KBM-7 (cell line): ENCODE results near the gene SLC17A2.

ENCODE experiments used
- DNase-seq: peaks from one replicate; pipeline ENCODE4 v3.0.0-alpha.2; 2015
- in situ Hi-C: fragments of 300-500 bp; cut with MboI; formaldehyde crosslinking; loops from 2 replicates; pipeline ENCODE4 v1.14.3; 2020; ENCODE audit warnings: low sequenced_read_pairs, low pct_unique_long_range_greater_than_20kb, mixed read lengths

Gene SLC17A2

DNA sequence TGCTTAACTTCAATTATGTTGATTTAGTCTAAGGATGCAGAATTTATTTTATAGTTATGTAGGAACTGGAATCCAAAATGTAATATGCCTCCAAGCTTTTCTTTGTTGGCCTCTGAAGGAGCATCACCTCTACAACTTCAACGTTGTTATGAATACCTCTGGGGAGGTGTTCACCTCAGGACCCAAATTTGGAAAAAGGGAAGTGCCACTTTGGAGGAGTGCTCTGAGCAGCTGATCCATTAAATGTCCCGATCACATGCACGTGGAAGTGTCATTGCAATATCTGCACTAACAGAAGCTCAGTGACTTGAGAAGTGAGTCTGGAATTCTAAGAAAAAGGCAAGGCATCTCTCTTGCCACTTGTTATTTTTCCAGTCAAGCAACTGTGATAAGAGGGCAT, 34.2 kb downstream of the SLC17A2 start:
- DNase-seq = no peak
- in situ Hi-C loops = no loop called here

DNA sequence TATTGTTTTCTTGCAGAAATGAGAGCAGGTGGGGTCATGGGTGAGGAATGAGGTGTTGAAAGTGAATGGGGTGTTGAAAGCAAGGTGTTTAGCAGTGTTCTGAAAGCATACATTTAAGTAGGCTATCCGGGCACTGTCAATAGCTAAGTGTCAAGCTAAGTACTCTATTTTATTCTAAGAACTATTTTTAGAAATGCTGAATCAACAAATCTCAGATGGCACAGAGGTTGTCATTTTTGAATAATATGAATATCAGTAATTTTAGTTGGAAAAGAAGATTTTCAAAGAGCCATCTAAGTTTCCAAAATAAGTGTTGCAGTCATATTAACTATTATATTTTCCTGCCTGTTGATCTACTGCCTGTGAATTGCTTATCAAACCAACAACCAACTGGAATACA, 34.7 kb downstream of the SLC17A2 start:
- in situ Hi-C loops = no loop called here
- no peak for DNase-seq

DNA sequence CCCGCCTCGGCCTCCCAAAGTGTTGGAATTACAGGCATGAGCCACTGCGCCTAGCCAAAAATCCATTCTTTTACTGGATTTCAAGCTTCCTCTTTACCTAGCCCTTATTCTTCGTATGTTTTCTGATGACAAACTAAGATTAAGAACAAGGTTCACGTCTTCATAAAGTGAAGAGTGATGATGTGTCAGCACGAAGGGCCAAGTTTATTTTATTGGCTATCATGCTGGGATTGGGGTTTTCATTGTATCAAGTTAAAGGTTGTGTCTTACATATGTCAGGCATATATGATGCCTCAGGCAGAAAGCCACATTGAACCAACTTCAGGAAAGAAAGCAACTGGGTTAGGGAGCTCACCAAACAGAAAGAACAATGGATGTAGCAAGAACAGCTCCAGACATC, 36.7 kb downstream of the SLC17A2 start:
- in situ Hi-C loops = no loop called here
- DNase-seq = no peak

DNA sequence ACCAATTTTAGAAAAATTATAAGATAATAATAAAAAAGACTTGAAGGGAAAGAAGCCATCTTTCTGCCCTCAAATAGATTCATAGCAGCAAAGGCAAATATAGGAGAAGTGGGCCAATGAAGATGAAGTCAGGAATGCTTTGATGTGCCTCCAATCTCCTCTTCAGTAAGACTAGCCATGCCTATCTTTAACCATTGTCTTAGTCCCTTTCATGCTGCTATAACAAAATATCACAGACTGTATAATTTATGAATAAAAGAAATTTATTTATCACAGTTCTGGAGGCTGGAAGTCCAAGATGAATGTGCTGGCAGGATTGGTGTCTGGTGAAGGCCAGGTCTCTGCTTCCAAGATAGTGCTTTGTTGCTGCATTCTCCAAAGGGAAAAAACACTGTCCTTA, 37.6 kb downstream of the SLC17A2 start:
- DNase-seq = no peak
- in situ Hi-C loops = no loop called here

DNA sequence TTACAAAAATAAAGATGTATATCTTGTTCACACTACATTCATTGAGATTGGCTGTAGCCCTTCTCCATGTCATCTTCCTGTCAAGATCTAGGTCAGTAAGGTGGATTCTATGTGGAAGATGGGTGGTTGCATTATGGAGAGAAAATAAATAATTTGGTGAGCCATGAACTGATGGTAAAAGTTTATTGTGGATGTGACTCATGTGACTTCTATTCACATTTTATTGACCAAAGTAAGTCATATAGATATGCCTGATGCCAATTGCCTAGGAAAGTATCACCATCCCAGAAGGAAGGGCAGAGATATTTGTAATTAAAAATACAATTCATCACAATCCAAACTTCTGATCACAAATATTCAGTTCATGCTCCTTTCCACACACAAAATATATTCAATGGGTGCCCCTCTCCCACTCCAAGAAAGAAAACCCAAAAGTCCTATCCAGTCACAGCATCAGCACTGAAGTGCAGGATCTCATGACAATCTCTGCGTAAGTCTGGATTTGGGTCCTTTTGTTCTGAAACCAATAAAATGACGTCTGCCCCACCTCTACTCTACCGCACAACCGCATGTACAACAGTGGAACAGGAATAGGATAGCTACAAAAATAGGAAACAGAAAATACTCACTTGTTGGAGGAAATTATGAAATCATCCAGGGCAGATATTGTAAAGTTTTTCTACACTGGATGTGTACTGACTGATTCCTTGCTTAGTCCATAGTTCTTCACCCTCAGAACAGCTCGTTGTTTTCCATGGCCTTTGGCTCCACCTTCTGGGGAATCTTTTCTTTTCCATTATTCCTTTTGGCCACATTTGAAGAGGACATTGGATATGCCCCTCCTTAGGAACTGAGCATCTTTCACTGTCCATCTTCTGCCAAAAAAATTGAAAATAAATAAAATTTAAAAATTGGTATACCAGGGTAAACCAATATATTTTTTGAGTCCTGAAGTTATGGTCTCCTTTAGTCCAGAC, 40.3 kb downstream of the SLC17A2 start:
- DNase-seq = peak; percentile 69
- in situ Hi-C loops = no loop called here

DNA sequence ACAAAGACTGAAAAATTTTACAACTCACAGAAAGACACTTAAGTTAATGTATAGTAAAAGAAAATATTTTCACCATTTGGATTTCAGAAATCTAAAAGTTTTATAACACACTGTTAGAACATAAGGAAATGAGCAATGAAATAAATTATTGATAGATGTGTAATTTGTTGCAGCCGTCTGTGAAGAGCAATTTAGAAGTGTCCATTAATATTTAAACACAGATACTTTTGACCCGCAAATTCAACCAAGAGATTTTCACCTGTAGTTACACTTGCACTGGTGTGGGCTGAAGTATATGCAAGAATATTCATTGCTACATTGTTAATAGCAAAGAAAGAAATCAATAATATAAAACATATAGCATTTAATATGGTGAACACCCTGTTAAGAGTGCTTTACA, 41.9 kb downstream of the SLC17A2 start:
- in situ Hi-C loops = no loop called here

DNA sequence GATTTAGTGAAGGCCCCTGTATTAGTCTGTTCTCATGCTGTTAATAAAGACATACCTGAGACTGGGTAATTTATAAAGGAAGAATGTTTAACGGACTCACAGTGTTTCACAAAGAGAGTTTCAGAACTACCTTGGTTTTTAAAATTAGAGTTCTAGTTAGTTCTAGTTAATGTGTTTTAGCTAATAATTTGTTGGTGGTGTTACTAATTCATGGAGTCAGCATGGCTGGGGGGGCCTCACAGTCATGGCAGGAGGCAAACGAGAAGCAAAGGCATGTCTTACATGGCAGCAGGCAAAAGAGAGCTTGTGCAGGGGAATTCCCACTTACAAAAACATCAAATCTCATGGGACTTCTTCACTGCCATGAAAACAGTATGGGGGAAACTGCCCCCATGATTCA, 44.4 kb downstream of the SLC17A2 start:
- in situ Hi-C loops = no loop called here
- DNase-seq = no peak

More for the DNA sequence above, 41.9 kb downstream of the SLC17A2 start:
- DNase-seq = no peak

DNA sequence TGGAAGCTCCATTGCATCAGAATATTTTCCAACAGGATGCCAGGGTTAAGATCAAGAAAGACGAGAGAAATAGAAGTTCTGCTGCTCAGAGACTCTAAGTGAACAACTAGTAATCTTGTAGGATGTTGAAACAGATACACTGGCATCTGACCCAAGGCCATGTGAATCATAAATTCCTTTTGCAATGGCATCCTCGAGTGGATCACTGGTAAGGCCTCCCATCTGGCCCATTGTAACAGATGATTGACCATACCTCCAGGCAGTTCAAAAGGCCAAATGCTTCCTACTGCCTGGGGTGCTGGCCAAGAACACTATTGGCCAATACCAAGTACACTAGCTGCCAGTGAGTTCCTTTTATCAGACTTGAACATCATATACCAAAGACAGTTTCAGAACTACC, 46.5 kb downstream of the SLC17A2 start:
- no peak for DNase-seq
- in situ Hi-C loops = no loop called here

DNA sequence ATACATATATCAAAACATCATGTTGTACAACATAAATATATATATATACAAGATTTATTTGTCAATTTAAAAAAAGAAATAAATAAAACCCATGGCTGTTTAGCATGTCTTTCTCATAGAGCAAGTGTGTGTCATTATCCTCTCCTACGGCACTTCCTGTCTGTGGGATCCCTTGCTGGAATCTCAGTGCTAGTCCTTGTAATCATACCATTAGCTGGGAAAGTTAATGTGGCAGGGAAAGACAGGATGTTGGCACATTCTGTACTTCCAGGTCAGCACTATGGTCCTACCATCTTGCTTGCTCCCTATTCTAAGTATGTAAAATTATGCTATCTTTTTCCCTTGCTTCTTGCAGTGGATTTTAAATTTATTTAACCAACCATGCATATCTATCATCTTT, 47.0 kb downstream of the SLC17A2 start:
- DNase-seq = no peak
- in situ Hi-C loops = no loop called here

DNA sequence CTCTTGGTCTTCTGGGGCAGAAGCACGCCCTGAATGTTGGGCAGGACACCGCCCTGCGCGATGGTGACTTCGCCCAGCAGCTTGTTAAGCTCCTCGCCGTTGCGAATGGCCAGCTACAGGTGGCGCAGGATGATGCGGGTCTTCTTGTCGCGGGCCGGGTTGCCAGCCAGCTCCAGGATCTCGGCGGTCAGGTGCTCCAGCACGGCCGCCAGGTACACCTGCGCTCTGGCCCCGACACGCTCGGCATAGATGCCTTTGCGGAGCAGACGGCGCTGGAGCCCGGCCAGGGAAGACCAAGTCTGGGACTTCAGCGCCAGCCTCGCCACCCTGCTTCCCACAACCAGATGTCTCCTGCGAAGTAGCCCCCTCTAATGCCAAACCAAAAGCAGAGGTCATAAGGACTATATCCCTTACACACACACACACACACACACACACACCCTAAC, 48.4 kb downstream of the SLC17A2 start:
- in situ Hi-C loops = no loop called here
- no peak for DNase-seq

DNA sequence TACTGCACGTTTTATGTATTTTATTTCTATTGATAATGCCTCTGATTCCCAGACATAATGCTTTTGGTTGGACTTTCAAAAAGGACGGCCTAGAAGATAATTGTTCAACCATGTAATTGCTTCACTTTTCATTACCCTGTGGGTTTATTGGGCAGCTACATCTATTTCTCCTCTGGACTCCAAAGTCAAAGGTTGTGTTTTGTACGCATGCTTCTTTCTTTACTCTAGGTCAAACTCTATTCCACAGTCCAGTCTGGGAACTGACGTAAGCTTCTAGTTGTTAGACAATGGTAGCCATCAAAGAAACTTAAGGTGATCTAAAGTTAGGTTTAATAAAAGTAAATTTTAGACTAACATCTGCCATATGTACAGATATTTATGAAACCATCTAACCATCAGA, 49.9 kb downstream of the SLC17A2 start:
- in situ Hi-C loops = no loop called here

DNA sequence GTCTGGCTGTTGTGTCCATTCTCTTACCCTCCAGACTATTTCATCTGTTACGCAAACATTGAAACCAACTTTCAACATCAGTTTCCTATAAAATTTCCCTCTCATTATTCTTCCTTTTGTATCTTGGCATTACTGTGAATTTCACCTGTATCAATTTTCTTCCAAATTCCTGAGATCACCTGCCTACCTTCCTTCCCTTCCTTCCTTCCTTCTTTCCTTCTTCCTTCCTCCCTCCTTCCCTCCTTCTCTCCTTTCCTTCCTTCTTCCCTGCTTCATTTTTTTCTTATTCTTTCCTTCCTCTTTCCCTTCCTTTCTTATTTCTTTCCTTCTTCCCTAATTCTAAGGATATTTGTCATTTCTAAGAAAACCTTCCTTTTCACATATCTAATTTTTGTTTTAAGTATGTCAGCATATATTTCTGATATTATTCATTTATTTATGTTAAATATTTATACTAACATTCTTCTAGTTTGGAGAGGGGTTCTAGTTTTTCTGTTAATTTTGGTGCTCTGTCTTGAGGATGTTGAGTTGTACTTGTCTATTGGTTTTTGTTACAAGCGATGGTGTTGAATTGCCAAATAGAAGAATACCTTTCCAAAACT, 51.7 kb downstream of the SLC17A2 start:
- no peak for DNase-seq
- in situ Hi-C loops = no loop called here

More for the DNA sequence above, 49.9 kb downstream of the SLC17A2 start:
- DNase-seq = no peak

DNA sequence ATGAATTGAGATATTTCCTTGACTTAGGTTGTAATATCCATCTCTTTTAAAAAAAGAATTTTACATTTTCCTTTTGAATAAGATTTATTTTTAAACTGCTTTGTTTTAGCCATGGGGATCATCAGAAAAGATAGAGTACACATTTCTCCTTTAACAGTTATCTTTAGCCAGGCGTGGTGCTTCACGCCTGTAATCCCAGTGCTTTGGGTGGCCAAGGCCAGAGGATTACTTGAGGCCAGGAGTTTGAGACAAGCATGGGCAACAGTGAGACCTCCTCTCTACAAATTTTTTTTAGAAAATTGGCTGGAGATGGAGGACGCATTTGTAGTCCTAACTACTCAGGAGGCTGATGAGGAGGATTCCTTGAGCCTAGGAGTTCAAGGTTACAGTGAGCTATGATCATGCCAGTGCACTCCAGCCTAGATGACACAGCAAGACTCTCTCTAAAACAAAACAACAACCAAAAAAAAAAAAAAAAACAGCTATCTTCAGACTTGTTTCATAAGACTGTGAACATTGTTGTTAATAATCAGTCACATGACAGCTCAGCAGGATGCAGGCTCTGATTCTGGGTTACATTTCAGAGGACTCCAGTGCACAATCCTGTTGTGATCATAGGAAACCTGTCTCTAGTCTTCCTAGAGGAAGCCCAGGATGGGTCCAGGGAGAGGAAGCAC, 54.4 kb downstream of the SLC17A2 start:
- DNase-seq = no peak
- in situ Hi-C loops = no loop called here

DNA sequence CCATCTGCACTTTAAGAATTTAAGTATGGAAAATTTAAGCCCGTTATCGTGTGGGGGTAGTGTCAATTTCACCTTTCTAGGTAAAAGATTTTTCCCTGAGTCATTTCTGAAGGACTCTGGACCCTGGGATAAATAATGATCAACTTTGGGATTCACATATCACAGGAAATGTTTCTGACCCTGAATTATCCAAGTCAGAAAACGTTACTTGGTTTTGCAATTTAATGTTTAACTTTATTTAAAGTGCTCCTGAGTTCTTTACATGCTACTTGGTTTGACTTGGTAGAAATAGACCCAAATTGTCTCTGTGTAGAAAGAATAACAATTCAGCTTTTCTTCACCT, 55.0 kb downstream of the SLC17A2 start:
- in situ Hi-C loops = no loop called here
- DNase-seq = no peak

DNA sequence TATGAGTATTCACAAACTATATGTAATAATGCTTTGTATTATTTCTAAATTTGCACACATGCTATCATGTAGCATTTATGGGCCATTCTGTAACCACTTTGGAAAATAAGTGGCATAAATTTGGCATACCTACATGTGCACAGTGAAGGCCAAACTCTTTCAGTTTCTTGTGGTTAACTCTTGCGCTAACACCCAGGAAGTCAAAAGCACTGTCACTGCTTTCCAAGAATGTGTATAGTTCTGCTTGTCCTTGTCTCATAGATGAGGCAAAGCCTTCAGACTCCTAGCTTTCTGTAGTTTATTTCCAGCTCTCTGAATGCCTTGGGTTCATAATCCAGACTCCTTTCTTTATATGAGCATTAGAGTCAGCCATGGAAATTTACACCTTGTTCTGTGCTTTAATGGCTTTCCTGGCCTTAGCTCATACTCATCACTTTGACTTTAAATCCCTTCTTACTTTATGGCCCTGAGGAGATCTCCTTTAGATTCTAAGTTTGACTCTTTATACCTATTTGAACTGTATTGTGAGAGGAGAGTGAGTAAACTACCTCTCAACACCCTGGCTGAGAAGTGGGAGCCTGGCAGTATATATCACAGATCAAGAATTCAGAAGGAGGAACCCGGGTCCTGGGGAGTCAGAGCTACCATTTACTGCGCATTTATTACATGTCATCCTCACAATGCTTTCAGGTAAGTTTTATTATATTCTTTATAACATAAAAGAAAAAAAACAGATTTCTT, 55.5 kb downstream of the SLC17A2 start:
- in situ Hi-C loops = no loop called here
- DNase-seq = no peak

DNA sequence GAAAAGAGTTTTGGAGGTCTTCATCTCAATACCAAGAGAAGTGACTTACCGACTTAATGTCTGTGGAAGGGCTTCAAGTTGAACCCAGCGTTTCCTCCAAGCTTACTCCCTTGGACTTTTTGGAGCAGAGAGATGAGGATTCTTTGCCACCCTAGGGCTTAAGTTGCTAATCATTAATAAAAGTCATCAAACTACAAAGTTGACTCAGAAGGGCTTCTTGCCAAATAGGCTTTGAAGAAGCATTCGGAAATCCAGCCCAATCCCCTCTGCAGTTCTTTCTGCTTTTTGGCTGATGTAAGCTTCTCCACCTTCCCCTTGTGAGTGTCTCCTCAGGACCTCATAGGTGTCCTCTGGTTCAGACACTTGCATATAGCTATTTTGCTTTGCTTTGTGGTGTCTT, 56.4 kb downstream of the SLC17A2 start, which contains the start of gene SLC17A3:
Gene SLC17A3, minus strand, starts transcription at position 126 of the 400 bp plus-strand sequence. CDS start 5,856 bp downstream, outside the sequence.
- no peak for DNase-seq
- in situ Hi-C loops = no loop called here

DNA sequence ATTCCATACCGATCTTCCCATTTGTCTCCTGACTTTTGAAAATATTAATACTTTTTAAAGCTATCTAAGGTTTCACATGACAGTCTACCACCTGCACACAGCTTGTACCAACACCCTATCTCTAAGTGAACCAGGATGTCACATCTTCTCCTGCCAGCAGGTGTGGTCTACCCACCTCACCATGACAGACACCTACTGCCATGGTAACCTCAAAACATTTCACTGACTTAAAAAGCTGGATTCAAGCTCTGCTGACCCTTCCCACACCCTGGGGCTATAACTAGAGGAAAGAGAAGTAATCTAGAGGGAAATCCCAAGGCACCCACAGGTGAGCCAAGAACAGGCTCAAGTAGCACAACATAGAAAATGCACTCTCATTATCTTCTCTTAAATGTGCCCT, 57.7 kb downstream of the SLC17A2 start:
- no peak for DNase-seq
- in situ Hi-C loops = no loop called here

DNA sequence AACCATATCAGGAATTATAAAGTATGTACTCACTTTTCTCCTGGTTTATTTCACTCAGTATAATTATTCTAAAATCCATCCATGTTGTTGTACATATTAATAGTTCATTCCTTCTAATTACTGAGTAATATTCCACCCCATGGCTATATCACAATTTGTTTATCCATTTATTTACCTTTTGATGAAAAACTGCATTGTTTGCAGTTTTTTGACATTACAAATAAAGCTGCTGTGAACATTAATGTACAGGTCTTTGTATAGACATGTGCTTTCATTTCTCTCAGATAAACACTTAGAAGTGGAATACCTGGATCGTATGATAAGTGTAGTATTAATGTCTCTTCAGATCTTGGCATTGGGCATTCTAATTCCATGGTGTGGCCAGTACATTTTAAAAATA, 60.7 kb downstream of the SLC17A2 start:
- in situ Hi-C loops = no loop called here
- DNase-seq = no peak

DNA sequence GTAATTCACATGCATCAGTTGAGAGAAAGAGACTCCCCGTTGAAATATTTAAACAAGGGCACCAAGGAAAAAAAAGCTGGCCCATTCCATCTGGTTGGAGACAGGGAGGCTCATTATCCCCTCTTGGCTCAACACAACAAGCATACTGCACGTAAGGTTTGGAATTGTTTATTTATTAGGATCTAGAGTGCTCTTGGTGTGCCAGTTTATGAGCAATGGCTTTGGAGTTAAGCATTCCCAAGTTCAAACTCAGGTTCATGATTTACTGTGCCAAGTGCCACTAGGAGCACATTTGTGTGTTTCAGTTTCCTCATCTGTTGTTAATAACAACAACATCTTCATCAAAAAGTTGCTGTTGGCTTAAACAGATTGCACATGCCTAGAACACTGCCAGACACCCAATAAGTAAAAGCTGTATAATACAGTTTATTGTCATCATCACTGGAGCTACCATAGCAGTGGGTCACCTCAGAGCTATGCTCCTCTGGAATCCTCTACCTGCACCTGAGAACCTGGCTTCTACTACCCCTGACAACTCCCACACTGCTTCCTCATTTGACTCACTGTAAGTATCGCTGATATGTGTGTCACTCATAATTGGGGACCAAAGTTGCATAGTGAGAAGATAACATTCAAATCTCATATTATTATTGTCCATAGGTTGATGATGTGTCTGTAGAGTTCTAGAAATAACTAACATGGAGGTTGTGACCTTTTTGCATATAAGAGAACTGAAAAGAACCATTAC, 61.9 kb downstream of the SLC17A2 start:
- DNase-seq = no peak
- in situ Hi-C loops = no loop called here
